ENCODE data around the gene CENPH. TPM values are rescaled to one million over a fixed set of nuclear protein-coding genes. Genes with fewer than 3 reads are reported as not detected.

CENPH gene
- total RNA-seq, 1 donor from 2014 or later: 5.0 TPM

DNA sequence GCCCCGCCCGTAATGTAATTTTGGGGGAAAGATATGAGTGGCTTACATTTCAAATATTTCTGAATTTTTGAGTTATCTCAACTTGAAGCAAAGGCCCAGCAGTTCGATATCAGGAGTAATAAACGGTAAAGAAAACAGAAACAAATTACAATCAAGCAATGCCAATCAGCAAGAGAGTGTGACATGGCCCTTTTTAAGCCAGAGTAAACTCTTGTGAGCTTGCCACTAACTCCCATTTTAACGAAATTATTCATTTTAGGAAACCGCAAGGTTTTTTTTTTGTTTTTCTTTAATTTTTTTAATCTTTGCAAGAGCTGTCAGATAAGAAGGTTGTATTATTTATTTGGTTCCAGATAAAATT lies 27.7 kb downstream of the CENPH start:
- Histone ChIP-seq H3K4me3 (ENCODE audit: insufficient read depth, low read depth, low read length) (peak overlapping the region; percentile 98), H3K27me3 (ENCODE audit: insufficient read depth, low read length) (no peaks in the 10 kb centered on the region), H3K27ac (ENCODE audit: low read depth, low read length) (no peak overlapping the region), H2AFZ (ENCODE audit: low read depth, low read length) (peak overlapping the region; percentile 42), H3K79me2 (ENCODE audit: insufficient read depth, low read length) (peaks cover 30% of the 10 kb centered on the region), H4K20me1 (ENCODE audit: insufficient read depth, low read length) (peaks cover 2% of the 10 kb centered on the region), H3K9ac (ENCODE audit: low read length) (no peak overlapping the region), H3K36me3 (ENCODE audit: insufficient read depth, low read length) (no peaks in the 10 kb centered on the region), H3K4me1 (ENCODE audit: insufficient read depth, low read length) (peaks cover 6% of the 10 kb centered on the region), H3K9me3 (ENCODE audit: insufficient read depth, low read depth, low read length) (no peaks in the 10 kb centered on the region), H3K4me2 (ENCODE audit: low read length) (peak overlapping the region; percentile 97)
- H3K4me3 Mint-ChIP-seq (ENCODE audit: unreplicated experiment): peak overlapping the region; percentile 95
- H3K27me3 Mint-ChIP-seq (ENCODE audit: low read depth, unreplicated experiment): no peaks in the 10 kb centered on the region
- peaks cover 8% of the 10 kb centered on the region for H3K4me1 Mint-ChIP-seq (ENCODE audit: low read depth, unreplicated experiment)
- no peak overlapping the region for H3K27ac Mint-ChIP-seq (ENCODE audit: unreplicated experiment)
- no peak for FAIRE-seq
- TF ChIP-seq, protein P1, sequence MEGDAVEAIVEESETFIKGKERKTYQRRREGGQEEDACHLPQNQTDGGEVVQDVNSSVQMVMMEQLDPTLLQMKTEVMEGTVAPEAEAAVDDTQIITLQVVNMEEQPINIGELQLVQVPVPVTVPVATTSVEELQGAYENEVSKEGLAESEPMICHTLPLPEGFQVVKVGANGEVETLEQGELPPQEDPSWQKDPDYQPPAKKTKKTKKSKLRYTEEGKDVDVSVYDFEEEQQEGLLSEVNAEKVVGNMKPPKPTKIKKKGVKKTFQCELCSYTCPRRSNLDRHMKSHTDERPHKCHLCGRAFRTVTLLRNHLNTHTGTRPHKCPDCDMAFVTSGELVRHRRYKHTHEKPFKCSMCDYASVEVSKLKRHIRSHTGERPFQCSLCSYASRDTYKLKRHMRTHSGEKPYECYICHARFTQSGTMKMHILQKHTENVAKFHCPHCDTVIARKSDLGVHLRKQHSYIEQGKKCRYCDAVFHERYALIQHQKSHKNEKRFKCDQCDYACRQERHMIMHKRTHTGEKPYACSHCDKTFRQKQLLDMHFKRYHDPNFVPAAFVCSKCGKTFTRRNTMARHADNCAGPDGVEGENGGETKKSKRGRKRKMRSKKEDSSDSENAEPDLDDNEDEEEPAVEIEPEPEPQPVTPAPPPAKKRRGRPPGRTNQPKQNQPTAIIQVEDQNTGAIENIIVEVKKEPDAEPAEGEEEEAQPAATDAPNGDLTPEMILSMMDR (IDR thresholded peaks at IDR 0.05; ENCODE audit: insufficient read depth, low read depth, low read length): no peak
- TF ChIP-seq EZH2 (IDR thresholded peaks at IDR 0.05; ENCODE audit: insufficient read depth, low read length): no peak
- H3K9me3 Mint-ChIP-seq (ENCODE audit: unreplicated experiment): no peaks in the 10 kb centered on the region
- no peak for DNase-seq (ENCODE audit: low read depth)
- H3K36me3 Mint-ChIP-seq (ENCODE audit: low read depth, unreplicated experiment): peaks cover 2% of the 10 kb centered on the region

DNA sequence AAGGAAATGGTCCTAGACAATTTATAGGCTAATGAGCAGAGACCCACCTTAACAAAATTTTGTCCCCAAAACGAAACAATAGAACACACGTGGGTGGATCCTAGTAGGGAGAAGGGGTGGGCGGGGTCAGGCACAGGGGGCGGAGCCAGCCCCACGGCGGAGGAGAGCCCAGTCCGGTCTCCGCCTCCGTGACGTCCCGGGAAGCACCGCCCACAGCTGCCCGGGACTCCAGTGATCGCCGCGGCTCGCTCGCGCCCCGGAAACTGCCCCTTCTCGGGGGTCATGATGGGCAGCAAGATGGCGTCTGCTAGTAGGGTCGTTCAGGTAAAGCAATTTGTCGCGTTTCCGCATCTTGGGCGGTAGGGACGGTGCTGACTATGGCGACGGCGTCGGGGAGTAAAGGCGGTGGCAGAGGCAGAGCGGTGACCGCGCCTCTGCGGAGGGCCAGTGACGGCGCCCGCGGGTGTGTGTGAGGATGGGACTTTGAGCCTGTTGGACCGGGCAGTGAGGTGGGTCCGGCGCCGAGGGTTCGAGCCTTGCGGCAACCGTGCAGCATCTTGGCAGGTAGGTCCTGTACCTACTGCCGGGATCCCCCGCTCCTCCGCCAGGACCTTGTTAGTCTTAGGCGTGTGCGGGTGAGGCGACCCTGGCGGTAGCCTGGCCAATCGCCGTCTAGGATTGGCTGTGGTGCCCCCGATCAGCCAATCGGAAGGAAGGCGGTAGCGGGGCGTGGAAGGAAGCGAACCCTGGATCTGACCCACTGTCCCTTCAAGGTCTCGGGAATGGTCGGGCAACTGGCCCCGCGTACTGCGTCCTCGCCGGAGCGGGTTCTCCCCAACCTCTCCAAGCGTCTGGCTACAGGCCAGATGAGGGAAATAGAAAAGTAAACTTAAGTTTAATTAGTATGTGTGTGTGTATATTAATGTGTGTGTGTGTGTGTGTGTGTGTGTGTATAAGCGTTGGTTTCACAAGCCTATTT lies 28.5 kb downstream of the CENPH start:
- Histone ChIP-seq H3K4me2 (ENCODE audit: low read length) (peak overlapping the region; percentile 97), H3K79me2 (ENCODE audit: insufficient read depth, low read length) (peaks cover 32% of the 10 kb centered on the region), H3K9me3 (ENCODE audit: insufficient read depth, low read depth, low read length) (no peaks in the 10 kb centered on the region), H3K27ac (ENCODE audit: low read depth, low read length) (peak overlapping the region; percentile 79), H3K9ac (ENCODE audit: low read length) (peak overlapping the region; percentile 91), H3K36me3 (ENCODE audit: insufficient read depth, low read length) (no peaks in the 10 kb centered on the region), H3K27me3 (ENCODE audit: insufficient read depth, low read length) (no peaks in the 10 kb centered on the region), H2AFZ (ENCODE audit: low read depth, low read length) (peak overlapping the region; percentile 100), H3K4me3 (ENCODE audit: insufficient read depth, low read depth, low read length) (peak overlapping the region; percentile 98), H4K20me1 (ENCODE audit: insufficient read depth, low read length) (peaks cover 3% of the 10 kb centered on the region), H3K4me1 (ENCODE audit: insufficient read depth, low read length) (peaks cover 6% of the 10 kb centered on the region)
- H3K27me3 Mint-ChIP-seq (ENCODE audit: low read depth, unreplicated experiment): no peaks in the 10 kb centered on the region
- H3K27ac Mint-ChIP-seq (ENCODE audit: unreplicated experiment): peak overlapping the region; percentile 89
- peaks cover 8% of the 10 kb centered on the region for H3K4me1 Mint-ChIP-seq (ENCODE audit: low read depth, unreplicated experiment)
- DNase-seq (ENCODE audit: low read depth) (peak; percentile 74), FAIRE-seq (no peak)
- no peak for TF ChIP-seq EZH2 (IDR thresholded peaks at IDR 0.05; ENCODE audit: insufficient read depth, low read length)
- TF ChIP-seq, protein P1 (IDR thresholded peaks at IDR 0.05; ENCODE audit: insufficient read depth, low read depth, low read length): no peak
- H3K36me3 Mint-ChIP-seq (ENCODE audit: low read depth, unreplicated experiment): peaks cover 2% of the 10 kb centered on the region
- peak overlapping the region; percentile 95 for H3K4me3 Mint-ChIP-seq (ENCODE audit: unreplicated experiment)
- H3K9me3 Mint-ChIP-seq (ENCODE audit: unreplicated experiment): no peaks in the 10 kb centered on the region

DNA sequence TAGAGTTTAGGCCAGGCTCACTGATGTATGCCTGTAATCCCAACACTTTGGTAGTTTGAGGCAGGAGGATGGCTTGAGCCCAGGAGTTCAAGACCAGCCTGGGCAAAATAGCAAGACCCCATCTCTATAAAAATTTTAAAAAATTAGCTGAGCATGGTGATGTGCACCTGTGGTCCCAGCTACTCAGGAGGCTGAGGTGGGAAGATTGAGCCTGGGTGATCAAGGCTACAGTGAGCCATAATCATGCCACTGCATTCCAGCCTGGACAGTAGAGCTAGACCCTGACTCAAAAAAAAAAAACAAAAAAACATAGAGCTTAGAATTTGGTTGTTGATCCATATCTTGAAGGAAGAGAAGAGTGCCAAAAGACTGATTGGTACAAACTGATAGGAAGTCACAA lies 30.6 kb downstream of the CENPH start:
- H3K79me2 ChIP-seq (ENCODE audit: insufficient read depth, low read length): peaks cover 36% of the 10 kb centered on the region

More for the DNA sequence above, 30.6 kb downstream of the CENPH start:
- Histone ChIP-seq H3K27me3 (ENCODE audit: insufficient read depth, low read length) (no peaks in the 10 kb centered on the region), H3K4me3 (ENCODE audit: insufficient read depth, low read depth, low read length) (no peak overlapping the region), H3K4me2 (ENCODE audit: low read length) (no peak overlapping the region), H2AFZ (ENCODE audit: low read depth, low read length) (no peak overlapping the region), H3K36me3 (ENCODE audit: insufficient read depth, low read length) (no peaks in the 10 kb centered on the region), H3K9ac (ENCODE audit: low read length) (no peak overlapping the region), H3K9me3 (ENCODE audit: insufficient read depth, low read depth, low read length) (no peaks in the 10 kb centered on the region), H3K4me1 (ENCODE audit: insufficient read depth, low read length) (no peaks in the 10 kb centered on the region), H3K27ac (ENCODE audit: low read depth, low read length) (no peak overlapping the region), H4K20me1 (ENCODE audit: insufficient read depth, low read length) (peaks cover 3% of the 10 kb centered on the region)
- no peak for TF ChIP-seq EZH2 (IDR thresholded peaks at IDR 0.05; ENCODE audit: insufficient read depth, low read length)
- TF ChIP-seq, protein P1 (IDR thresholded peaks at IDR 0.05; ENCODE audit: insufficient read depth, low read depth, low read length): no peak
- Mint-ChIP-seq H3K4me1 (ENCODE audit: low read depth, unreplicated experiment) (peaks cover 4% of the 10 kb centered on the region), H3K9me3 (ENCODE audit: unreplicated experiment) (no peaks in the 10 kb centered on the region), H3K36me3 (ENCODE audit: low read depth, unreplicated experiment) (peaks cover 2% of the 10 kb centered on the region), H3K4me3 (ENCODE audit: unreplicated experiment) (no peak overlapping the region), H3K27ac (ENCODE audit: unreplicated experiment) (no peak overlapping the region), H3K27me3 (ENCODE audit: low read depth, unreplicated experiment) (no peaks in the 10 kb centered on the region)
- DNase-seq (ENCODE audit: low read depth) (no peak), FAIRE-seq (no peak)
